NCI-H2171 treated with DMSO at 0.1 percent for 48 hours (cell line): ENCODE measurements around the gene SLC25A30.

Experiments used
- DNase-seq: peaks from one replicate; lab custom pipeline; 2025; lab: John Stamatoyannopoulos, UW

The SLC25A30 gene

GRCh38 chr13:45417790-45418534, at the start of gene SLC25A30:
SLC25A30 (minus strand) TSS chr13:45418373; CDS start chr13:45411425, 6,948 bp downstream.
- peak; percentile 89 for DNase-seq

GRCh38 chr13:45466359-45466758, 48.2 kb upstream of the SLC25A30 start:
- no peak for DNase-seq

- DNase-seq = peak; percentile 93
Observed at GRCh38 chr13:45464687-45465453, 46.7 kb upstream of the SLC25A30 start, which contains the start of gene COG3. COG3 (plus strand) TSS chr13:45464939; CDS start chr13:45465037, 98 bp downstream.

- DNase-seq = no peak
Observed at GRCh38 chr13:45464141-45464686, 46.0 kb upstream of the SLC25A30 start.

GRCh38 chr13:45456196-45456972, 38.2 kb upstream of the SLC25A30 start:
- DNase-seq = no peak

GRCh38 chr13:45454204-45454603, 36.0 kb upstream of the SLC25A30 start:
- DNase-seq = no peak

GRCh38 chr13:45451282-45451681, 33.1 kb upstream of the SLC25A30 start:
- no peak for DNase-seq

- DNase-seq = no peak
Observed at GRCh38 chr13:45448965-45449559, 30.9 kb upstream of the SLC25A30 start.

GRCh38 chr13:45447050-45447661, 29.0 kb upstream of the SLC25A30 start:
- no peak for DNase-seq

- no peak for DNase-seq
Observed at GRCh38 chr13:45446181-45446580, 28.0 kb upstream of the SLC25A30 start.

- DNase-seq = no peak
Observed at GRCh38 chr13:45445053-45445452, 26.9 kb upstream of the SLC25A30 start.

GRCh38 chr13:45441633-45442032, 23.5 kb upstream of the SLC25A30 start:
- DNase-seq = no peak

- DNase-seq = no peak
Observed at GRCh38 chr13:45439781-45440462, 21.7 kb upstream of the SLC25A30 start.

- no peak for DNase-seq
Observed at GRCh38 chr13:45439008-45439407, 20.8 kb upstream of the SLC25A30 start.

GRCh38 chr13:45437947-45438346, 19.8 kb upstream of the SLC25A30 start:
- DNase-seq = no peak

GRCh38 chr13:45436953-45437352, 18.8 kb upstream of the SLC25A30 start:
- DNase-seq = no peak

- no peak for DNase-seq
Observed at GRCh38 chr13:45436332-45436731, 18.2 kb upstream of the SLC25A30 start.

GRCh38 chr13:45434556-45435371, 16.6 kb upstream of the SLC25A30 start:
- DNase-seq = no peak

- DNase-seq = no peak
Observed at GRCh38 chr13:45433381-45433790, 15.2 kb upstream of the SLC25A30 start.
